Progenitor cell of endocrine pancreas (in vitro differentiated cells): ENCODE data around the gene HSD3B7. TPM values are rescaled to one million over a fixed set of nuclear protein-coding genes. Genes with fewer than 3 reads are reported as not detected.

Source experiments
- DNase-seq: peaks from one replicate; pipeline ENCODE4 v3.0.0; 2021; ENCODE audit warnings: low spot score; ENCODE audit not compliant: unreplicated experiment
- H3K27ac Mint-ChIP-seq: 2 replicates; pipeline ENCODE4 v1.8.0; 2021; ENCODE audit warnings: mild to moderate bottlenecking, moderate library complexity, mixed read lengths
- H3K27me3 Mint-ChIP-seq: 2 replicates; pipeline ENCODE4 v1.8.0; 2021; ENCODE audit warnings: mixed read lengths
- H3K36me3 Mint-ChIP-seq: 2 replicates; pipeline ENCODE4 v1.8.0; 2022; ENCODE audit warnings: mixed read lengths; ENCODE audit not compliant: insufficient read depth
- H3K4me1 Mint-ChIP-seq: 2 replicates; pipeline ENCODE4 v1.8.0; 2021; ENCODE audit warnings: low read depth, mixed read lengths
- H3K4me3 Mint-ChIP-seq: 2 replicates; pipeline ENCODE4 v1.8.0; 2021; ENCODE audit warnings: low read depth, mild to moderate bottlenecking, moderate library complexity, mixed read lengths
- H3K9me3 Mint-ChIP-seq: 2 replicates; pipeline ENCODE4 v1.8.0; 2021; ENCODE audit warnings: low read depth, mixed read lengths
- CTCF ChIP-seq: fragments of 200-600 bp; sonication (generic); IDR thresholded peaks from one replicate; pipeline ENCODE4 v1.5.0; 2021; ENCODE audit warnings: antibody characterized with exemption, mild to moderate bottlenecking; ENCODE audit not compliant: unreplicated experiment
- total RNA-seq: library from RNA; stranded (reverse); gene quantifications from 2 replicates; pipeline ENCODE4 v1.2.1, GENCODE V29; 2021

HSD3B7 gene
- total RNA-seq, 1 donor from 2014 or later = 5.5 TPM

- H3K4me1 Mint-ChIP-seq = peaks cover 4% of the 10 kb centered on the region
- no peak overlapping the region for H3K27ac Mint-ChIP-seq
- H3K27me3 Mint-ChIP-seq = no peaks in the 10 kb centered on the region
- no peak for DNase-seq
- H3K4me3 Mint-ChIP-seq = no peak overlapping the region
- H3K9me3 Mint-ChIP-seq = no peaks in the 10 kb centered on the region
- TF ChIP-seq CTCF = no peak
- no peaks in the 10 kb centered on the region for H3K36me3 Mint-ChIP-seq
Measured at GRCh38 chr16:31029272-31029671, 44.3 kb downstream of the HSD3B7 start.

- Mint-ChIP-seq H3K4me1 (peaks cover 5% of the 10 kb centered on the region), H3K4me3 (no peak overlapping the region), H3K27ac (no peak overlapping the region), H3K27me3 (no peaks in the 10 kb centered on the region), H3K9me3 (no peaks in the 10 kb centered on the region), H3K36me3 (peaks cover 1% of the 10 kb centered on the region)
- TF ChIP-seq CTCF = no peak
- DNase-seq = no peak
Measured at GRCh38 chr16:31031276-31031675, 46.3 kb downstream of the HSD3B7 start.

GRCh38 chr16:31032736-31033708, 48.0 kb downstream of the HSD3B7 start, which contains the start of gene STX4:
STX4 (plus strand) TSS chr16:31033558; CDS start chr16:31033806, 248 bp downstream.
- Mint-ChIP-seq H3K9me3 (no peaks in the 10 kb centered on the region), H3K36me3 (peaks cover 3% of the 10 kb centered on the region), H3K27ac (peak within 1 kb of the TSS; percentile 96), H3K27me3 (no peaks in the 10 kb centered on the region), H3K4me1 (peaks cover 5% of the 10 kb centered on the region), H3K4me3 (peak within 1 kb of the TSS; percentile 93)
- peak; percentile 8 for TF ChIP-seq CTCF
- peak; percentile 91 for DNase-seq

- Mint-ChIP-seq H3K36me3 (peaks cover 3% of the 10 kb centered on the region), H3K27ac (peak overlapping the region; percentile 96), H3K4me1 (peaks cover 5% of the 10 kb centered on the region), H3K9me3 (no peaks in the 10 kb centered on the region), H3K4me3 (peak overlapping the region; percentile 93), H3K27me3 (no peaks in the 10 kb centered on the region)
- TF ChIP-seq CTCF = no peak
- peak; percentile 67 for DNase-seq
Measured at GRCh38 chr16:31033709-31034492, 48.9 kb downstream of the HSD3B7 start.

GRCh38 chr16:31036691-31037090, 51.7 kb downstream of the HSD3B7 start:
- Mint-ChIP-seq H3K36me3 (peaks cover 4% of the 10 kb centered on the region), H3K27ac (no peak overlapping the region), H3K4me1 (peaks cover 5% of the 10 kb centered on the region), H3K4me3 (no peak overlapping the region), H3K9me3 (no peaks in the 10 kb centered on the region), H3K27me3 (no peaks in the 10 kb centered on the region)
- DNase-seq = no peak
- TF ChIP-seq CTCF = no peak
